H1 (cell line): ENCODE results near the gene OR8D4. TPM values are rescaled to one million over a fixed set of nuclear protein-coding genes. Genes with fewer than 3 reads are reported as not detected.

Experiments used
- CTCF ChIA-PET: fragments of 300-600 bp; sonication (Branson Sonifier 250); formaldehyde crosslinking; loops from one replicate; lab custom pipeline; 2021; ENCODE audit not compliant: partially characterized antibody; lab: Charles Lee
- POLR2A ChIA-PET: fragments of 300-600 bp; sonication (Branson Sonifier 250); formaldehyde crosslinking; loops from one replicate; lab custom pipeline; 2021; ENCODE audit warnings: inconsistent platforms; ENCODE audit not compliant: partially characterized antibody; lab: Charles Lee
- DNase-seq, 2 experiments: peaks; one replicate each; pipeline versions ENCODE4 v3.0.0 to v3.0.0-alpha.2; 2010 to 2022; ENCODE audit warnings: low spot score in 2 of 2, low read depth in 1 of 2, mixed read lengths in 1 of 2
- FAIRE-seq: peaks from 2 replicates; lab custom pipeline; 2011; peaks lifted over from hg19 to GRCh38; lab: Jason Lieb, UNC
- H2AFZ ChIP-seq: 2 replicates; pipeline ENCODE4 v1.8.1; 2012; ENCODE audit warnings: low read length, inconsistent platforms
- H2AK5ac ChIP-seq: 2 replicates; pipeline ENCODE4 v1.6.1; 2013; ENCODE audit warnings: low read depth, low read length
- H2BK120ac ChIP-seq: replicated peaks from 2 replicates; pipeline ENCODE3; 2013; ENCODE audit warnings: low read depth, low read length, inconsistent platforms
- H2BK12ac ChIP-seq: 2 replicates; pipeline ENCODE4 v1.6.1; 2013; ENCODE audit warnings: low read depth, low read length
- H2BK15ac ChIP-seq: 2 replicates; pipeline ENCODE4 v1.6.1; 2013; ENCODE audit warnings: low read length
- H2BK20ac ChIP-seq: 2 replicates; pipeline ENCODE4 v1.6.1; 2013; ENCODE audit warnings: low read length
- H2BK5ac ChIP-seq: 2 replicates; pipeline ENCODE4 v1.6.1; 2013; ENCODE audit warnings: low read depth, low read length
- H3K14ac ChIP-seq: 2 replicates; pipeline ENCODE4 v1.6.1; 2013; ENCODE audit warnings: inconsistent platforms; ENCODE audit not compliant: insufficient read length
- H3K18ac ChIP-seq: 2 replicates; pipeline ENCODE4 v1.6.1; 2013; ENCODE audit warnings: low read length; ENCODE audit errors: extremely low read depth
- H3K23ac ChIP-seq: 2 replicates; pipeline ENCODE4 v1.6.1; 2013; ENCODE audit warnings: inconsistent platforms; ENCODE audit not compliant: insufficient read length
- H3K23me2 ChIP-seq: 2 replicates; pipeline ENCODE4 v1.6.1; 2013; ENCODE audit warnings: low read depth, low read length
- H3K27ac ChIP-seq: 2 replicates; pipeline ENCODE4 v1.6.1; 2011; ENCODE audit warnings: low read depth, low read length, inconsistent platforms
- H3K27me3 ChIP-seq, 4 experiments: replicated peaks in 1 of 4; 1 replicate in 1 of 4; 2 replicates in 3 of 4; pipeline versions ENCODE4 v1.6.1 to v1.8.1; 2011 to 2013; ENCODE audit warnings: low read length in 3 of 4, mild to moderate bottlenecking in 3 of 4, inconsistent platforms in 2 of 4, mixed read lengths in 2 of 4, moderate library complexity in 1 of 4; ENCODE audit not compliant: control insufficient read depth in 3 of 4, insufficient read depth in 3 of 4; ENCODE audit errors: extremely low read depth in 1 of 4
- H3K36me3 ChIP-seq, 4 experiments: 2 replicates each; pipeline versions ENCODE4 v1.6.1 to v1.8.1; 2011 to 2013; ENCODE audit warnings: mild to moderate bottlenecking in 4 of 4, low read length in 3 of 4, moderate library complexity in 2 of 4, control low read depth in 1 of 4, inconsistent platforms in 1 of 4; ENCODE audit not compliant: insufficient read depth in 4 of 4, control insufficient read depth in 2 of 4
- H3K4ac ChIP-seq: replicated peaks from 2 replicates; pipeline ENCODE3; 2013; ENCODE audit warnings: low read length, low read depth, mixed read lengths, inconsistent platforms; ENCODE audit not compliant: insufficient read length
- H3K4me1 ChIP-seq, 4 experiments: replicated peaks in 1 of 4; 1 replicate in 1 of 4; 2 replicates in 3 of 4; pipeline versions ENCODE4 v1.6.1 to v1.8.1; 2011 to 2013; ENCODE audit warnings: low read length in 3 of 4, inconsistent platforms in 2 of 4, mixed read lengths in 1 of 4; ENCODE audit not compliant: insufficient read depth in 4 of 4, control insufficient read depth in 3 of 4
- H3K4me2 ChIP-seq, 2 experiments: 2 replicates each; pipeline versions ENCODE4 v1.6.1 to v1.8.1; 2011 to 2013; ENCODE audit warnings: low read depth in 2 of 2, low read length in 2 of 2, control low read depth in 1 of 2, inconsistent platforms in 1 of 2, mild to moderate bottlenecking in 1 of 2; ENCODE audit not compliant: insufficient read depth in 1 of 2
- H3K4me3 ChIP-seq, 4 experiments: fragments of 200-600, 300-600 bp in 1 of 4; sonication (generic), shearing (Covaris generic), sonication (Bioruptor Twin) in 1 of 4; 2 replicates each; pipeline versions ENCODE4 v1.5.1 to v1.8.1; 2011 to 2016; ENCODE audit warnings: low read length in 4 of 4, low read depth in 3 of 4, control low read depth in 2 of 4, inconsistent platforms in 2 of 4, mild to moderate bottlenecking in 2 of 4, mixed read lengths in 1 of 4, moderate library complexity in 1 of 4; ENCODE audit not compliant: insufficient read depth in 2 of 4; ENCODE audit errors: extremely low read depth in 1 of 4
- H3K56ac ChIP-seq: replicated peaks from 2 replicates; pipeline ENCODE3; 2013; ENCODE audit warnings: low read depth, mild to moderate bottlenecking, mixed read lengths, low read length, inconsistent platforms; ENCODE audit not compliant: insufficient read length
- H3K79me1 ChIP-seq: 2 replicates; pipeline ENCODE4 v1.6.1; 2013; ENCODE audit warnings: low read depth, low read length, control low read depth
- H3K79me2 ChIP-seq, 2 experiments: 2 replicates each; pipeline versions ENCODE4 v1.6.1 to v1.8.1; 2012 to 2013; ENCODE audit warnings: low read length in 2 of 2, mild to moderate bottlenecking in 2 of 2, inconsistent platforms in 1 of 2; ENCODE audit not compliant: insufficient read depth in 2 of 2, control insufficient read depth in 1 of 2
- H3K9ac ChIP-seq, 4 experiments: replicated peaks in 1 of 4; 1 replicate in 1 of 4; 2 replicates in 3 of 4; pipeline versions ENCODE4 v1.6.1 to v1.8.1; 2011 to 2013; ENCODE audit warnings: low read depth in 3 of 4, low read length in 3 of 4, control low read depth in 2 of 4, mild to moderate bottlenecking in 2 of 4, moderate library complexity in 2 of 4, inconsistent platforms in 1 of 4; ENCODE audit errors: extremely low read depth in 1 of 4
- H3K9me3 ChIP-seq, 2 experiments: 2 replicates each; pipeline versions ENCODE4 v1.6.1 to v1.8.1; 2012 to 2013; ENCODE audit warnings: mild to moderate bottlenecking in 2 of 2, moderate library complexity in 2 of 2, control low read depth in 1 of 2, inconsistent platforms in 1 of 2, low read depth in 1 of 2, low read length in 1 of 2, mixed read lengths in 1 of 2; ENCODE audit not compliant: insufficient read depth in 2 of 2
- H4K20me1 ChIP-seq, 2 experiments: replicated peaks in 1 of 2; 2 replicates each; pipeline versions ENCODE3 to v1.8.1; 2011 to 2013; ENCODE audit warnings: inconsistent platforms in 2 of 2, low read length in 2 of 2, mild to moderate bottlenecking in 1 of 2; ENCODE audit not compliant: insufficient read depth in 2 of 2, control insufficient read depth in 1 of 2
- H4K5ac ChIP-seq: 2 replicates; pipeline ENCODE4 v1.6.1; 2013; ENCODE audit warnings: low read length, low read depth, mixed read lengths, inconsistent platforms; ENCODE audit not compliant: insufficient read length
- H4K8ac ChIP-seq: 2 replicates; pipeline ENCODE4 v1.8.0; 2013; ENCODE audit warnings: mild to moderate bottlenecking, moderate library complexity, low read length, inconsistent platforms; ENCODE audit not compliant: insufficient read depth; ENCODE audit errors: extremely low read depth
- H4K91ac ChIP-seq: replicated peaks from 2 replicates; pipeline ENCODE3; 2013; ENCODE audit warnings: low read length, mixed read lengths, inconsistent platforms; ENCODE audit not compliant: insufficient read length
- CBX8 ChIP-seq: fragments of 300-800, 300-1000 bp; sonication (generic); IDR thresholded peaks from 2 replicates; pipeline ENCODE4 v1.7.1; 2016; ENCODE audit warnings: low read depth, low read length, borderline replicate concordance
- USF2 ChIP-seq: IDR thresholded peaks from 2 replicates; pipeline ENCODE4 v1.6.1; 2011; ENCODE audit warnings: low read length, improper control_type of control experiment
- WGBS, 2 experiments: shearing (Covaris generic) in 1 of 2; methylation state at CpG; one replicate each; pipeline versions ENCODE4 v1.1.6 to v1.1.7; 2013 to 2015; ENCODE audit warnings: low lambda C conversion rate in 2 of 2, mixed read lengths in 2 of 2, inconsistent platforms in 1 of 2, low coverage in 1 of 2, missing lambda C conversion rate in 1 of 2; ENCODE audit not compliant: insufficient replicate concordance in 2 of 2, insufficient coverage in 1 of 2, insufficient read length in 1 of 2; ENCODE audit errors: extremely low coverage in 1 of 2, missing lambda C conversion rate in 1 of 2; 5-methylcytosine and 5-hydroxymethylcytosine counted together
- polyA plus RNA-seq, 7 experiments: library from polyadenylated mRNA; depleted of rRNA in 3 of 7; stranded (reverse) in 5 of 7; unstranded in 2 of 7; fragments of >200 nt in 5 of 7; fragments of 200-250 nt in 2 of 7; gene quantifications; 1 replicate in 5 of 7; 2 replicates in 1 of 7; 4 replicates in 1 of 7; pipeline versions ENCODE4 v1.2.1 to v1.2.3, GENCODE V29; 2011 to 2013; ENCODE audit warnings: missing spikeins in 2 of 7, mixed read lengths in 2 of 7
- total RNA-seq: library from RNA; stranded (reverse); fragmentation: NEBNext Ultra II Directional; extraction: Animal tissue kit (Norgen Biotek cat#: 25700); gene quantifications from 2 replicates; pipeline ENCODE4 v1.2.1, GENCODE V29; 2021

Gene OR8D4
- total and polyA plus RNA-seq, 2 of the 8 experiments (the other 6 are each of a cell fraction or from before 2014, with no cell fraction given) = not detected

DNA sequence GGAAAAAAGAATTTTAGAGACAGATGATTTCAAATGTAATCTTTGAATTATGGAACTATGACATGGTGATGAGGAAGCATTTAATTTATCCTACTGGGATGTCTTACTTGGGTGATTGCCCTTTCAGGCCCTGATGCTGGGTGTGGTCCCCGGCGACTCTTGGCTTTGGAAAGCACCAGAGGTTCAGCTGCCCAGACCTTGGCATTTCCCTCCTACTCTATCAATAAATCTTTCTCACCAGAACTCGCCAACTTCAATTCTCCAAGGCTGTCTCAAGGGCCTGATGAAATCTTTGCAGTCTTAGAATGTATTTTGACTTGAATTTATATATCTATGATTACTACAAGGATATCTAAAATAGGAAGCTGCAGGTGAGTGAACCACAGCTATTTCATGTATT, 19.0 kb downstream of the OR8D4 start:
- H2BK12ac ChIP-seq = no peak overlapping the region
- no peaks in the 10 kb centered on the region for H3K4me1 ChIP-seq
- TF ChIP-seq CBX8 = no peak
- no peak for TF ChIP-seq USF2
- no peak overlapping the region for H3K9ac ChIP-seq
- H3K18ac ChIP-seq = no peak overlapping the region
- H2BK20ac ChIP-seq = no peak overlapping the region
- H3K9me3 ChIP-seq = no peaks in the 10 kb centered on the region
- no peak overlapping the region for H3K27ac ChIP-seq
- H3K79me2 ChIP-seq = no peaks in the 10 kb centered on the region
- no peak overlapping the region for H3K14ac ChIP-seq
- H3K23ac ChIP-seq = no peak overlapping the region
- 90% methylated on average over 3 of the region's 3 CpGs; no CpG with 5 or more reads in 1 of the 2 experiments for WGBS, 2 experiments
- no peaks in the 10 kb centered on the region for H3K27me3 ChIP-seq
- H3K56ac ChIP-seq = no peak overlapping the region
- no peak overlapping the region for H2BK5ac ChIP-seq
- no peaks in the 10 kb centered on the region for H3K36me3 ChIP-seq
- H2BK120ac ChIP-seq = no peak overlapping the region
- no peak overlapping the region for H3K4me2 ChIP-seq
- FAIRE-seq = no peak
- ChIA-PET CTCF (no interaction called here), POLR2A (no interaction called here)
- no peak overlapping the region for H3K4me3 ChIP-seq
- no peaks in the 10 kb centered on the region for H3K79me1 ChIP-seq
- H4K91ac ChIP-seq = no peak overlapping the region
- no peaks in the 10 kb centered on the region for H3K23me2 ChIP-seq
- no peak for DNase-seq
- no peak overlapping the region for H4K5ac ChIP-seq
- H2AFZ ChIP-seq = no peak overlapping the region
- H3K4ac ChIP-seq = no peak overlapping the region
- H4K20me1 ChIP-seq = no peaks in the 10 kb centered on the region
- no peak overlapping the region for H4K8ac ChIP-seq
- H2BK15ac ChIP-seq = no peak overlapping the region
- no peak overlapping the region for H2AK5ac ChIP-seq
